Smooth muscle cell (in vitro differentiated cells): Measurements from ENCODE around the gene IGDCC3. TPM values are rescaled to one million over a fixed set of nuclear protein-coding genes. Genes with fewer than 3 reads are reported as not detected.

Experiments used
- DNase-seq: peaks from one replicate; lab custom pipeline; 2025; ENCODE audit not compliant: unreplicated experiment; lab: John Stamatoyannopoulos, UW
- H2AFZ ChIP-seq: fragments of 200-600 bp; sonication (generic); 2 replicates; pipeline ENCODE4 v1.6.0; 2016; ENCODE audit warnings: antibody characterized with exemption, low read depth, mild to moderate bottlenecking
- H3F3A ChIP-seq: fragments of 200-600 bp; sonication (generic); 2 replicates; pipeline ENCODE4 v1.6.0; 2017; ENCODE audit warnings: antibody characterized with exemption, low read depth
- H3K27ac ChIP-seq: fragments of 200-600 bp; sonication (generic); 2 replicates; pipeline ENCODE4 v1.5.1; 2016; ENCODE audit warnings: low read depth, mild to moderate bottlenecking
- H3K27me3 ChIP-seq: fragments of 200-600 bp; sonication (generic); 2 replicates; pipeline ENCODE4 v1.6.1; 2016; ENCODE audit warnings: low read depth, mild to moderate bottlenecking
- H3K36me3 ChIP-seq: fragments of 200-600 bp; sonication (generic); 2 replicates; pipeline ENCODE4 v1.5.1; 2016; ENCODE audit warnings: low read depth
- H3K4me1 ChIP-seq: fragments of 200-600 bp; sonication (generic); 2 replicates; pipeline ENCODE4 v1.5.1; 2016; ENCODE audit warnings: low read depth
- H3K4me2 ChIP-seq: fragments of 200-600 bp; sonication (generic); 2 replicates; pipeline ENCODE4 v1.6.0; 2016; ENCODE audit warnings: mild to moderate bottlenecking
- H3K4me3 ChIP-seq: fragments of 200-600 bp; sonication (generic); 2 replicates; pipeline ENCODE4 v1.5.1; 2016; ENCODE audit warnings: mild to moderate bottlenecking
- H3K79me2 ChIP-seq: fragments of 200-600 bp; sonication (generic); 2 replicates; pipeline ENCODE4 v1.6.0; 2016; ENCODE audit warnings: low read depth, mild to moderate bottlenecking
- H3K9ac ChIP-seq: fragments of 200-600 bp; sonication (generic); 2 replicates; pipeline ENCODE4 v1.6.0; 2016; ENCODE audit warnings: low read depth
- H3K9me3 ChIP-seq: fragments of 200-600 bp; sonication (generic); replicated peaks from 2 replicates; pipeline ENCODE4 v1.5.1; 2016; ENCODE audit warnings: low read depth
- H4K20me1 ChIP-seq: fragments of 200-600 bp; sonication (generic); 2 replicates; pipeline ENCODE4 v1.6.0; 2016; ENCODE audit warnings: low read depth
- WGBS: methylation state at CpG from one replicate; pipeline ENCODE4 v1.1.7; 2016; ENCODE audit warnings: low lambda C conversion rate; 5-methylcytosine and 5-hydroxymethylcytosine counted together
- polyA plus RNA-seq: library from polyadenylated mRNA; unstranded; fragments of >200 nt; fragmentation: Nextera tagmentation; extraction: Ambion mirVana; gene quantifications from 2 replicates; pipeline ENCODE4 v1.2.1, GENCODE V29; 2016
- total RNA-seq: library from RNA; depleted of rRNA; stranded (reverse); fragments of >200 nt; gene quantifications from 2 replicates; pipeline ENCODE4 v1.2.3, GENCODE V29; 2014
- TF ChIP-seq, protein P1 (sequence below): fragments of 200-600 bp; sonication (generic); IDR thresholded peaks from 2 replicates; pipeline ENCODE4 v1.5.1; 2017; ENCODE audit warnings: borderline replicate concordance, mild to moderate bottlenecking, antibody characterized with exemption; ENCODE audit not compliant: insufficient read depth, poor library complexity, severe bottlenecking

Gene IGDCC3
- total and polyA plus RNA-seq, 2 experiments from 2014 or later, result 3.2 to 5.9 TPM

DNA sequence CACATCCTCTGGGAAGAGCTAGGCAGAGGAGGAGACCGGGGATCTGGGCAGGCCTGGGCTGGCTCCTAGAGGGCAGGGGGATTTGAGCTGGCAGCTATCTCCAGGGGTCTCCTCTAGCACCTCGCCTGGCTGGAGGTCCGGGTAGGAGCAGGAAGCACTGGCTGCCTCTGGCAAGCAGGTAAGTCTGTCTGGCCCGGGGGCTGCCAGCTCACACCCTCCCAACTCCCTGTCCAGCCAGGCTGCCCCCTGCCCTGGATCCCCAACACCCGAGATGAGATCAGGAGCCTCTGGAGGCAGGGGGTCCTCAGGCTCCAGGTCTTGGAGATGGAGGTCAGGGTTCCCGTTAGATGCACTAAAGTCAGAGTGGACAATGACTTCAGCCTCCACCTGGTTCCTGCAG lies 6.2 kb upstream of the IGDCC3 start:
- Histone ChIP-seq H3K9ac (no peak overlapping the region), H2AFZ (no peak overlapping the region), H3K36me3 (no peaks in the 10 kb centered on the region), H3F3A (peaks cover 7% of the 10 kb centered on the region), H3K4me2 (no peak overlapping the region), H3K4me1 (peaks cover 7% of the 10 kb centered on the region), H3K9me3 (no peaks in the 10 kb centered on the region), H3K79me2 (no peaks in the 10 kb centered on the region), H3K27ac (no peak overlapping the region), H4K20me1 (peaks cover 7% of the 10 kb centered on the region), H3K4me3 (no peak overlapping the region), H3K27me3 (no peaks in the 10 kb centered on the region)
- 98% methylated on average over 6 of the region's 6 CpGs for WGBS
- TF ChIP-seq, protein P1, sequence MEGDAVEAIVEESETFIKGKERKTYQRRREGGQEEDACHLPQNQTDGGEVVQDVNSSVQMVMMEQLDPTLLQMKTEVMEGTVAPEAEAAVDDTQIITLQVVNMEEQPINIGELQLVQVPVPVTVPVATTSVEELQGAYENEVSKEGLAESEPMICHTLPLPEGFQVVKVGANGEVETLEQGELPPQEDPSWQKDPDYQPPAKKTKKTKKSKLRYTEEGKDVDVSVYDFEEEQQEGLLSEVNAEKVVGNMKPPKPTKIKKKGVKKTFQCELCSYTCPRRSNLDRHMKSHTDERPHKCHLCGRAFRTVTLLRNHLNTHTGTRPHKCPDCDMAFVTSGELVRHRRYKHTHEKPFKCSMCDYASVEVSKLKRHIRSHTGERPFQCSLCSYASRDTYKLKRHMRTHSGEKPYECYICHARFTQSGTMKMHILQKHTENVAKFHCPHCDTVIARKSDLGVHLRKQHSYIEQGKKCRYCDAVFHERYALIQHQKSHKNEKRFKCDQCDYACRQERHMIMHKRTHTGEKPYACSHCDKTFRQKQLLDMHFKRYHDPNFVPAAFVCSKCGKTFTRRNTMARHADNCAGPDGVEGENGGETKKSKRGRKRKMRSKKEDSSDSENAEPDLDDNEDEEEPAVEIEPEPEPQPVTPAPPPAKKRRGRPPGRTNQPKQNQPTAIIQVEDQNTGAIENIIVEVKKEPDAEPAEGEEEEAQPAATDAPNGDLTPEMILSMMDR, result no peak
- no peak for DNase-seq

DNA sequence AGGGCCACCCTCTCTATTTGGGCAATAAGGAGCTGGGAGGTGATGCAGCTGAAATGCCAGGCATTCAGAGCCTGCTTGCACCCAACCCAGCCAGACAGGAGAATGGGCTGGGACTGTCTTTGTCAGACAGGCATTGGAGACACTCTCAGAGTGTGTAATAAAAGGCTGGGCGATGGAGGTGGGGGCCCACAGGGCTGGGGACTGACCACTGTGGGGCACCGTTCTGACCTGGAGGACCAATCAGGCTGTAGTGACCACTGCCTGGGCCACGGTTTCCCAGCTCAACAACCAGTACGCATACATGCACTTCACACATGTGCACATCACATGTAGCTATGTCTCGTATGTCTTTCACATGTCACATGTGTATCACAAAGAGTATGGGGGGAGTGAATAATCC lies 5.7 kb upstream of the IGDCC3 start:
- H2AFZ ChIP-seq, result no peak overlapping the region
- DNase-seq, result no peak
- TF ChIP-seq, protein P1, result no peak
- H3K4me1 ChIP-seq, result peaks cover 10% of the 10 kb centered on the region
- H3K4me2 ChIP-seq, result no peak overlapping the region
- no peak overlapping the region for H3K27ac ChIP-seq
- no peak overlapping the region for H3K9ac ChIP-seq
- H3K36me3 ChIP-seq, result no peaks in the 10 kb centered on the region
- H3K9me3 ChIP-seq, result no peaks in the 10 kb centered on the region
- no peak overlapping the region for H3K4me3 ChIP-seq
- no peaks in the 10 kb centered on the region for H3K79me2 ChIP-seq
- peaks cover 11% of the 10 kb centered on the region for H3F3A ChIP-seq
- H4K20me1 ChIP-seq, result peaks cover 7% of the 10 kb centered on the region
- WGBS, result 87% methylated on average over 5 of the region's 5 CpGs
- no peaks in the 10 kb centered on the region for H3K27me3 ChIP-seq

DNA sequence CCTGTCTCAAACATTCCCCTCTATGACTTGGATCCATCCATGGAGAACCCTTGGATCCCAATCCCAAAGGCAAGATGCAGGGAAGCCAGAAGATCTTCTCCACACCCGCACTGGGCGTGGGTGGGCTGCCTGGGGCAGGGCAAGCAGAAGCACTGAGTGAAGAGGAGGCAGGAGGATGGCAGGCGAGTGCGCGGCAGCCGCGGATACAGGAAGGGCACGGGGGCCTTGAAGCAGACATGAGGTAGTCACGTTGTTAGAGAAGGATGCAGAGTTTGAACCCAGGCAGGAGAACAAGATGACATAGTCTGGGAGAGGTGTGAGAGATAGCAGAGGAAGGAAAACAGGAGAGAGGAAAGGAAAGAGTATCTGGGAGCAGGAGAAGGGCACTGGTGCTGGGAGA lies 5.1 kb upstream of the IGDCC3 start:
- WGBS, result 93% methylated on average over 9 of the region's 9 CpGs

DNA sequence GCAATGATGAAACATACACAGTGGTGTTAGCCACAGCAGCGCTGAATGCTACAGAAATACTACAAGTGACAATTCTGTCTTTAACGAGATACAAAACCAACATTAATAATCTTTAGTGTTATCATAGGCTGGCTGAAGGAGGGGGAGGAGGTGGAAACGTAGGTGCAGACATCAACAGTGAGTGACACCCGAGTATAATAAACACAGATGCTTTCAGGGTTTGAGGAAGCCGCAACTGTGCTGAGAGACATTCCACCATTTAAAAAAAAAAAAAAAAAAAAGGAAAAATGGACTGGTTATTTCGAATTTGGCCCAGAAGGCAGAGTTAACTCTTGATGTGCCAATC lies 4.3 kb upstream of the IGDCC3 start:
- no peaks in the 10 kb centered on the region for H3K9me3 ChIP-seq
- no peaks in the 10 kb centered on the region for H3K27me3 ChIP-seq
- H4K20me1 ChIP-seq, result peaks cover 7% of the 10 kb centered on the region
- H3F3A ChIP-seq, result peaks cover 15% of the 10 kb centered on the region
- H3K9ac ChIP-seq, result no peak overlapping the region
- TF ChIP-seq, protein P1, result no peak
- H3K4me2 ChIP-seq, result no peak overlapping the region
- no peak overlapping the region for H3K27ac ChIP-seq
- no peak overlapping the region for H3K4me3 ChIP-seq
- H3K79me2 ChIP-seq, result no peaks in the 10 kb centered on the region
- WGBS, result 67% methylated on average over 6 of the region's 6 CpGs
- H3K36me3 ChIP-seq, result no peaks in the 10 kb centered on the region
- DNase-seq, result no peak
- no peak overlapping the region for H2AFZ ChIP-seq
- peaks cover 14% of the 10 kb centered on the region for H3K4me1 ChIP-seq

More for the DNA sequence above, 5.1 kb upstream of the IGDCC3 start:
- Histone ChIP-seq H3K27ac (no peak overlapping the region), H4K20me1 (peaks cover 7% of the 10 kb centered on the region), H2AFZ (no peak overlapping the region), H3K36me3 (no peaks in the 10 kb centered on the region), H3K9ac (no peak overlapping the region), H3K4me3 (no peak overlapping the region), H3K79me2 (no peaks in the 10 kb centered on the region), H3K27me3 (no peaks in the 10 kb centered on the region), H3K4me2 (no peak overlapping the region), H3F3A (peaks cover 15% of the 10 kb centered on the region), H3K4me1 (peaks cover 14% of the 10 kb centered on the region), H3K9me3 (no peaks in the 10 kb centered on the region)
- TF ChIP-seq, protein P1, result no peak
- DNase-seq, result no peak
